Suprapubic skin (tissue), 4 donors: Measurements from ENCODE around the gene CLEC18A. TPM values are rescaled to one million over a fixed set of nuclear protein-coding genes. Genes with fewer than 3 reads are reported as not detected.

Source experiments
- DNase-seq, 2 donors: peaks; one replicate each; pipeline ENCODE4 v3.0.0-alpha.2; 2019; ENCODE audit warnings: low spot score in 2 of 2
- H3K27ac ChIP-seq: fragments of 200-600 bp; sonication (generic); one replicate; pipeline ENCODE4 v1.5.1; 2019
- H3K27me3 ChIP-seq: fragments of 200-600 bp; sonication (generic); one replicate; pipeline ENCODE4 v1.5.1; 2019
- H3K36me3 ChIP-seq: fragments of 200-600 bp; sonication (generic); one replicate; pipeline ENCODE4 v1.5.1; 2019
- H3K4me1 ChIP-seq: fragments of 200-600 bp; sonication (generic); one replicate; pipeline ENCODE4 v1.5.1; 2019
- H3K4me3 ChIP-seq: fragments of 200-600 bp; sonication (generic); one replicate; pipeline ENCODE4 v1.5.1; 2019; ENCODE audit warnings: mild to moderate bottlenecking
- H3K9me3 ChIP-seq: fragments of 200-600 bp; sonication (generic); one replicate; pipeline ENCODE4 v1.5.1; 2019
- EP300 ChIP-seq: sonication (generic); formaldehyde crosslinking; IDR thresholded peaks from one replicate; pipeline ENCODE4 v1.6.1; 2017; ENCODE audit warnings: antibody characterized with exemption
- POLR2A ChIP-seq, 2 donors: fragments of 450-650 bp; IDR thresholded peaks; one replicate each; pipeline ENCODE4 v1.6.1; 2017; ENCODE audit warnings: antibody characterized with exemption in 2 of 2, mild to moderate bottlenecking in 2 of 2, moderate library complexity in 2 of 2
- POLR2AphosphoS5 ChIP-seq, 3 donors: sonication (generic); formaldehyde crosslinking; IDR thresholded peaks; one replicate each; pipeline ENCODE4 v1.6.1; 2017; ENCODE audit warnings: antibody characterized with exemption in 3 of 3
- WGBS: methylation state at CpG from one replicate; pipeline ENCODE4 v1.1.5; 2018; 5-methylcytosine and 5-hydroxymethylcytosine counted together
- total RNA-seq, 4 donors: library from RNA; depleted of rRNA; stranded (reverse); fragments of >200 nt; gene quantifications; one replicate each; pipeline ENCODE4 v1.1.0, GENCODE V29; 2016
- TF ChIP-seq, protein P1 (sequence below), 2 donors: fragments of 200-600 bp in 1 of 2; fragments of 450-650 bp in 1 of 2; sonication (generic) in 1 of 2; IDR thresholded peaks; one replicate each; pipeline ENCODE4 v1.5.1; 2016 to 2019; ENCODE audit warnings: antibody characterized with exemption in 2 of 2, mild to moderate bottlenecking in 1 of 2, moderate library complexity in 1 of 2

Gene CLEC18A
- total RNA-seq, 4 donors from 2014 or later = 0.87 to 2.9 (median 1.5) TPM

- no peak for DNase-seq
- H3K4me3 ChIP-seq = no peak overlapping the region
- TF ChIP-seq EP300 (no peak), POLR2AphosphoS5 (IDR thresholded peaks at IDR 0.05) (no peak), POLR2A (IDR thresholded peaks at IDR 0.05) (no peak)
- TF ChIP-seq, protein P1, sequence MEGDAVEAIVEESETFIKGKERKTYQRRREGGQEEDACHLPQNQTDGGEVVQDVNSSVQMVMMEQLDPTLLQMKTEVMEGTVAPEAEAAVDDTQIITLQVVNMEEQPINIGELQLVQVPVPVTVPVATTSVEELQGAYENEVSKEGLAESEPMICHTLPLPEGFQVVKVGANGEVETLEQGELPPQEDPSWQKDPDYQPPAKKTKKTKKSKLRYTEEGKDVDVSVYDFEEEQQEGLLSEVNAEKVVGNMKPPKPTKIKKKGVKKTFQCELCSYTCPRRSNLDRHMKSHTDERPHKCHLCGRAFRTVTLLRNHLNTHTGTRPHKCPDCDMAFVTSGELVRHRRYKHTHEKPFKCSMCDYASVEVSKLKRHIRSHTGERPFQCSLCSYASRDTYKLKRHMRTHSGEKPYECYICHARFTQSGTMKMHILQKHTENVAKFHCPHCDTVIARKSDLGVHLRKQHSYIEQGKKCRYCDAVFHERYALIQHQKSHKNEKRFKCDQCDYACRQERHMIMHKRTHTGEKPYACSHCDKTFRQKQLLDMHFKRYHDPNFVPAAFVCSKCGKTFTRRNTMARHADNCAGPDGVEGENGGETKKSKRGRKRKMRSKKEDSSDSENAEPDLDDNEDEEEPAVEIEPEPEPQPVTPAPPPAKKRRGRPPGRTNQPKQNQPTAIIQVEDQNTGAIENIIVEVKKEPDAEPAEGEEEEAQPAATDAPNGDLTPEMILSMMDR (IDR thresholded peaks at IDR 0.05) = no peak
- peak overlapping the region; percentile 54 for H3K27ac ChIP-seq
- H3K9me3 ChIP-seq = no peaks in the 10 kb centered on the region
- peaks cover 3% of the 10 kb centered on the region for H3K4me1 ChIP-seq
- WGBS = 60% methylated on average over 8 of the region's 20 CpGs
- no peaks in the 10 kb centered on the region for H3K27me3 ChIP-seq
- no peaks in the 10 kb centered on the region for H3K36me3 ChIP-seq
Measured at GRCh38 chr16:69917739-69918138, 33.4 kb upstream of the CLEC18A start.

DNA sequence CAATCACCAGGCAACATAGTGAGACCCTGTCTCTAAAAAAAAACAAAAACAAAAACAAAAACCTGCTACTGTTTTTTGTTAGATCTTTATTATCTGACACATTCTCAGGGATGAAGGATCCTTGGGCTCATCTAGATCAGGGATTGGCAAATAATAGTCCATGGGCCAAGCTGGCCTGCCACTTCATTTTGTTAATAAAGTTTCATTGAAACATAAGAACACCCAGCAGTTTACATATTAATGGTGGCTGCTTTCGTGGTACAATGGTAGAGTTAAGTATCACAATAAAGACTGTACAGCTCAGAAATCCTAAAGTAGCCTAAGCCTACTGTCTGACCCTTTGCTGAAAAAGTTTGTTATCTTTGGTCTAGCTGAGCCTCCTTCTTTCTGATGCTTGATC lies 32.9 kb upstream of the CLEC18A start:
- Histone ChIP-seq H3K27me3 (no peaks in the 10 kb centered on the region), H3K27ac (no peak overlapping the region), H3K36me3 (no peaks in the 10 kb centered on the region), H3K4me3 (no peak overlapping the region), H3K9me3 (no peaks in the 10 kb centered on the region), H3K4me1 (peaks cover 3% of the 10 kb centered on the region)
- 79% methylated on average over 1 of the region's 1 CpG for WGBS
- DNase-seq = no peak
- TF ChIP-seq POLR2A (IDR thresholded peaks at IDR 0.05) = no peak
- TF ChIP-seq, protein P1 (IDR thresholded peaks at IDR 0.05) = no peak

DNA sequence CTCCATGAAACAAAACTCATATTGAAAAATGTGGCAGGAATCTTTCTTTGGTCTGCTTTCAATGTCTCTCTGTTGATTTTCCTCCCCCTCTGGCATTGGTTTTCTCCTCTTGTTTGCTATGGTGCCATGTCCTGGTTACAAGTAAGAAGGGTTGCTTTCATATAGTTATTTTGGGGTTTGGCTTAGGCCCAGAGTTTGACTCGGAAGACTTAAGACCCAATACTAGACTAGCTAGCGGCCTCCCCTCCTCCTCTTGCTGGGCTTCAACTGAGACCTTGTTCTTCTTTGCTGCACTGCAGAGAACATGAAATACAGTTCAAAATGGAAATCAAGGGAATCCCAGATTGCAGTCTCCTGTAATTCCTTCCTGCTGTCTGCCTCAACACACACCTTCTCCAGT lies 30.0 kb upstream of the CLEC18A start:
- peak in 1 of 3 donors; percentile 32 for TF ChIP-seq POLR2AphosphoS5 (IDR thresholded peaks at IDR 0.05)
- no peak for TF ChIP-seq EP300
- peaks cover 23% of the 10 kb centered on the region for H3K4me1 ChIP-seq
- H3K4me3 ChIP-seq = no peak overlapping the region
- no peaks in the 10 kb centered on the region for H3K27me3 ChIP-seq
- H3K27ac ChIP-seq = peak overlapping the region; percentile 19
- 64% methylated on average over 2 of the region's 2 CpGs for WGBS
- no peaks in the 10 kb centered on the region for H3K9me3 ChIP-seq
- DNase-seq = no peak
- no peaks in the 10 kb centered on the region for H3K36me3 ChIP-seq

DNA sequence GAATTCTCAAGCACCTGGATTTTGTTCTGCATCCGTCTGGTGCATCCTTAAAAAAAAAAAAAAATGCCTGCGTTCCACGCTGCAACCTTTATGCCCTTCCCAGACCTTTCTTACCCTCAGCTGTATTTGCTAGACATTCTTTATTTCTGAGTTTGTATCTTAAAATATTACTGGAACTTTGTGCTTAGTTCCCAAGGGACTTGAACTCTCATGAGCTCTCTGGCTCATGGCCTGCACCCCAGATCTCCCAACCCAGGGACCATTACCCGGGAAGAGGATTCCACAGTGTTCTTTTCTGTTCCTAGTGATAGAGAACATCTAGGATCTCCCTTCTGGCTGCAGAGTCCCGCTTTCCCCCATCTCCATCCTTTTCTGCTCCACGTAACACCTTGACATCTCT lies 28.9 kb upstream of the CLEC18A start:
- Histone ChIP-seq H3K4me3 (no peak overlapping the region), H3K27ac (peak overlapping the region; percentile 14), H3K27me3 (no peaks in the 10 kb centered on the region), H3K36me3 (no peaks in the 10 kb centered on the region), H3K9me3 (no peaks in the 10 kb centered on the region), H3K4me1 (peaks cover 31% of the 10 kb centered on the region)
- DNase-seq = no peak
- TF ChIP-seq POLR2A (IDR thresholded peaks at IDR 0.05) = no peak
- TF ChIP-seq POLR2AphosphoS5 (IDR thresholded peaks at IDR 0.05) = no peak
- TF ChIP-seq, protein P1 (IDR thresholded peaks at IDR 0.05) = no peak
- TF ChIP-seq EP300 = no peak
- 87% methylated on average over 6 of the region's 6 CpGs for WGBS

DNA sequence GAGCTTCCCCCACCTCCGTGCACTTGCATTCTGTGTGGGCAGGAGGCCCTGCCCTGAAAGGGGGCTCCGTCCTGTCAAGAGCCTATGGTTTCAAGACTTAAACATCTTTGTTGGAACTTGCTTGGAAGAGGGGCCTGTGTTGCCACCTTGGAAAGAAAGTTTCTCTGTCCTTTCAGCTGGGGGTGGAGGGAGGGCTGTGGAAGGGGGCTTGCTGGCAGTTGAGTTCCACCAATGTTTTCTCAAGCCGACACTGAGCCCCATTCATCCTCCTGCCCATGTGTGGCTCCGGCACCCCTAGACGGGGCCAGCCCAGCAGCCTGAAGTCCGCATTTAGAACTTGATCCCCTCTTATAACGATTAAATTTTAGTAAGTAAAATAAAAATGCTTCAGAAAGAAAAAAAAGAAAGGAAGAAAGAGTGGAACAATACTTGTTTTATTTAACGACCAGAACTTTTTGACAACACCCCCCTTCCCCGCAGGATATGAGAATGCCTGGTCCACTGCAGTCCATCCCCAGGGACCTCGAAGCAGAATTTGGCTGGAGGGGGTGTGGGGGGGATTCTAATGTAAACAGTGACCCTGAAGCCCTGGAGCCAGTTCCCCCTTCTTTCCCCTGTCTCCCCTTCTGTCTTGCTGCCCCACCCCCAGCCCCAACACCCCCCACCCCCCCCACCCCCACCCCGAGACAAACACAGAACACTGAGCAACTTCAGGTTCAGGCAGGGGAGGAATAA lies 26.9 kb upstream of the CLEC18A start:
- no peak for DNase-seq
- Histone ChIP-seq H3K36me3 (peaks cover 4% of the 10 kb centered on the region), H3K9me3 (no peaks in the 10 kb centered on the region), H3K4me1 (peaks cover 36% of the 10 kb centered on the region), H3K27me3 (no peaks in the 10 kb centered on the region), H3K4me3 (no peak overlapping the region), H3K27ac (peak overlapping the region; percentile 76)
- TF ChIP-seq EP300 = no peak
- TF ChIP-seq, protein P1 (IDR thresholded peaks at IDR 0.05) = no peak
- no peak for TF ChIP-seq POLR2AphosphoS5 (IDR thresholded peaks at IDR 0.05)
- no peak for TF ChIP-seq POLR2A (IDR thresholded peaks at IDR 0.05)
- WGBS = 66% methylated on average over 11 of the region's 11 CpGs
